Measurements from ENCODE around the gene GREB1.

DNA sequence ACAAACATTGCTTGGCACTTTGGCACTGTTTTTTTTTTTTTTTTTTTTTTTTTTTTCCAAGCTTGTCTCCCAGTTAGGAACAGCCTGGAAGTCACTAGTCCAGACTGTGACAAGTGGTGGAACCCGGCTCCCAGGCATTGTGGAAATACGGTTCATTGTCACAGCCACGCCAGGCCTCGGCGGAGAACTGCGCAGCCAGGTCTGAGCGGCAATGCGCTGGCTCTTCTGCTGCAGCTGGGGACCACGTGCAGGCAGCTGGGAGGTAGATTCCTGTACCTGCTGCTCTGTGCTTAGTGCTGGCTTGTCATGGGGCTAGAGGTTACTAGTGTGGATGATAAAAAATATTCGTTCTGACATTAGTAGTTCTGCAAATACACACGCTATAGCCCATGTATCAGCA is 131.2 kb downstream of the GREB1 start:
- TF ChIP-seq, protein P1, sequence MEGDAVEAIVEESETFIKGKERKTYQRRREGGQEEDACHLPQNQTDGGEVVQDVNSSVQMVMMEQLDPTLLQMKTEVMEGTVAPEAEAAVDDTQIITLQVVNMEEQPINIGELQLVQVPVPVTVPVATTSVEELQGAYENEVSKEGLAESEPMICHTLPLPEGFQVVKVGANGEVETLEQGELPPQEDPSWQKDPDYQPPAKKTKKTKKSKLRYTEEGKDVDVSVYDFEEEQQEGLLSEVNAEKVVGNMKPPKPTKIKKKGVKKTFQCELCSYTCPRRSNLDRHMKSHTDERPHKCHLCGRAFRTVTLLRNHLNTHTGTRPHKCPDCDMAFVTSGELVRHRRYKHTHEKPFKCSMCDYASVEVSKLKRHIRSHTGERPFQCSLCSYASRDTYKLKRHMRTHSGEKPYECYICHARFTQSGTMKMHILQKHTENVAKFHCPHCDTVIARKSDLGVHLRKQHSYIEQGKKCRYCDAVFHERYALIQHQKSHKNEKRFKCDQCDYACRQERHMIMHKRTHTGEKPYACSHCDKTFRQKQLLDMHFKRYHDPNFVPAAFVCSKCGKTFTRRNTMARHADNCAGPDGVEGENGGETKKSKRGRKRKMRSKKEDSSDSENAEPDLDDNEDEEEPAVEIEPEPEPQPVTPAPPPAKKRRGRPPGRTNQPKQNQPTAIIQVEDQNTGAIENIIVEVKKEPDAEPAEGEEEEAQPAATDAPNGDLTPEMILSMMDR (conservative IDR thresholded peaks at IDR 0.05; ENCODE audit: low read depth in 2 of 2), result no peak
- TF ChIP-seq ZNF331 (CRISPR knock-in tag; IDR thresholded peaks at IDR 0.05; ENCODE audit: low read depth), result no peak
- no peak for TF ChIP-seq EZH2 (IDR thresholded peaks at IDR 0.05; ENCODE audit: low read depth, unreplicated experiment)
- TF ChIP-seq, protein P2, sequence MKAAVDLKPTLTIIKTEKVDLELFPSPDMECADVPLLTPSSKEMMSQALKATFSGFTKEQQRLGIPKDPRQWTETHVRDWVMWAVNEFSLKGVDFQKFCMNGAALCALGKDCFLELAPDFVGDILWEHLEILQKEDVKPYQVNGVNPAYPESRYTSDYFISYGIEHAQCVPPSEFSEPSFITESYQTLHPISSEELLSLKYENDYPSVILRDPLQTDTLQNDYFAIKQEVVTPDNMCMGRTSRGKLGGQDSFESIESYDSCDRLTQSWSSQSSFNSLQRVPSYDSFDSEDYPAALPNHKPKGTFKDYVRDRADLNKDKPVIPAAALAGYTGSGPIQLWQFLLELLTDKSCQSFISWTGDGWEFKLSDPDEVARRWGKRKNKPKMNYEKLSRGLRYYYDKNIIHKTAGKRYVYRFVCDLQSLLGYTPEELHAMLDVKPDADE (IDR thresholded peaks at IDR 0.05), result no peak
- TF ChIP-seq CREB1 (CRISPR knock-in tag; IDR thresholded peaks at IDR 0.05; ENCODE audit: low read depth), result no peak
- TF ChIP-seq POLR2AphosphoS5 (IDR thresholded peaks at IDR 0.05; ENCODE audit: low read depth), result no peak
- no peak for TF ChIP-seq EZH2phosphoT487 (IDR thresholded peaks at IDR 0.05; ENCODE audit: unreplicated experiment)
- TF ChIP-seq, protein P3, sequence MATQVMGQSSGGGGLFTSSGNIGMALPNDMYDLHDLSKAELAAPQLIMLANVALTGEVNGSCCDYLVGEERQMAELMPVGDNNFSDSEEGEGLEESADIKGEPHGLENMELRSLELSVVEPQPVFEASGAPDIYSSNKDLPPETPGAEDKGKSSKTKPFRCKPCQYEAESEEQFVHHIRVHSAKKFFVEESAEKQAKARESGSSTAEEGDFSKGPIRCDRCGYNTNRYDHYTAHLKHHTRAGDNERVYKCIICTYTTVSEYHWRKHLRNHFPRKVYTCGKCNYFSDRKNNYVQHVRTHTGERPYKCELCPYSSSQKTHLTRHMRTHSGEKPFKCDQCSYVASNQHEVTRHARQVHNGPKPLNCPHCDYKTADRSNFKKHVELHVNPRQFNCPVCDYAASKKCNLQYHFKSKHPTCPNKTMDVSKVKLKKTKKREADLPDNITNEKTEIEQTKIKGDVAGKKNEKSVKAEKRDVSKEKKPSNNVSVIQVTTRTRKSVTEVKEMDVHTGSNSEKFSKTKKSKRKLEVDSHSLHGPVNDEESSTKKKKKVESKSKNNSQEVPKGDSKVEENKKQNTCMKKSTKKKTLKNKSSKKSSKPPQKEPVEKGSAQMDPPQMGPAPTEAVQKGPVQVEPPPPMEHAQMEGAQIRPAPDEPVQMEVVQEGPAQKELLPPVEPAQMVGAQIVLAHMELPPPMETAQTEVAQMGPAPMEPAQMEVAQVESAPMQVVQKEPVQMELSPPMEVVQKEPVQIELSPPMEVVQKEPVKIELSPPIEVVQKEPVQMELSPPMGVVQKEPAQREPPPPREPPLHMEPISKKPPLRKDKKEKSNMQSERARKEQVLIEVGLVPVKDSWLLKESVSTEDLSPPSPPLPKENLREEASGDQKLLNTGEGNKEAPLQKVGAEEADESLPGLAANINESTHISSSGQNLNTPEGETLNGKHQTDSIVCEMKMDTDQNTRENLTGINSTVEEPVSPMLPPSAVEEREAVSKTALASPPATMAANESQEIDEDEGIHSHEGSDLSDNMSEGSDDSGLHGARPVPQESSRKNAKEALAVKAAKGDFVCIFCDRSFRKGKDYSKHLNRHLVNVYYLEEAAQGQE (IDR thresholded peaks at IDR 0.05; ENCODE audit: unreplicated experiment), result no peak
- no peak for TF ChIP-seq JUNB (IDR thresholded peaks at IDR 0.05; ENCODE audit: unreplicated experiment)
- TF ChIP-seq STAT1 (IDR thresholded peaks at IDR 0.05; ENCODE audit: unreplicated experiment), result no peak
- no peak for TF ChIP-seq ZNF114 (CRISPR knock-in tag; IDR thresholded peaks at IDR 0.05)
- no peak for TF ChIP-seq NANOG (IDR thresholded peaks at IDR 0.05; ENCODE audit: borderline replicate concordance)
